HepG2 (cell line): ENCODE results near the gene COX4I2. TPM values are rescaled to one million over a fixed set of nuclear protein-coding genes. Genes with fewer than 3 reads are reported as not detected.

Source experiments
- CHCHD3 ChIP-seq: sonication (generic); formaldehyde crosslinking; IDR thresholded peaks from 2 replicates; pipeline ENCODE4 v1.8.0; 2022; ENCODE audit warnings: mild to moderate bottlenecking, missing genetic modification reagents, moderate library complexity
- DNMT3B ChIP-seq: conservative IDR thresholded peaks from 2 replicates; pipeline ENCODE4 v1.6.1; 2016; ENCODE audit warnings: missing biosample characterization, control low read depth
- ERF ChIP-seq: IDR thresholded peaks from 2 replicates; pipeline ENCODE4 v1.6.1; 2018; ENCODE audit warnings: missing biosample characterization, missing genetic modification reagents
- HIVEP1 ChIP-seq: sonication (generic); formaldehyde crosslinking; IDR thresholded peaks from 2 replicates; pipeline ENCODE4 v1.4.0; 2020; ENCODE audit warnings: mild to moderate bottlenecking, missing genetic modification reagents
- MNT ChIP-seq: fragments of 450-650 bp; IDR thresholded peaks from 2 replicates; pipeline ENCODE4 v1.6.1; 2016
- RELA ChIP-seq: sonication (generic); formaldehyde crosslinking; IDR thresholded peaks from 2 replicates; pipeline ENCODE4 v1.4.0; 2020; ENCODE audit warnings: missing genetic modification reagents
- SCMH1 ChIP-seq: sonication (generic); formaldehyde crosslinking; IDR thresholded peaks from 2 replicates; pipeline ENCODE4 v1.9.0; 2021; ENCODE audit warnings: missing genetic modification reagents, mild to moderate bottlenecking, borderline replicate concordance
- SOX13 ChIP-seq, 3 experiments: fragments of 450-650 bp in 1 of 3; sonication (generic) in 1 of 3; formaldehyde crosslinking in 1 of 3; IDR thresholded peaks in 2 of 3; conservative IDR thresholded peaks in 1 of 3; 2 replicates each; pipeline versions ENCODE4 v1.5.0 to v1.6.1; 2016 to 2020; ENCODE audit warnings: antibody characterized with exemption in 1 of 3, mild to moderate bottlenecking in 1 of 3, missing compliant biosample characterization in 1 of 3, missing genetic modification reagents in 1 of 3, moderate library complexity in 1 of 3
- SP140L ChIP-seq: sonication (generic); formaldehyde crosslinking; IDR thresholded peaks from 2 replicates; pipeline ENCODE4 v1.4.0; 2020; ENCODE audit warnings: missing genetic modification reagents, borderline replicate concordance
- SSRP1 ChIP-seq: IDR thresholded peaks from 2 replicates; pipeline ENCODE4 v1.6.1; 2016; ENCODE audit warnings: control low read depth
- TAF1 ChIP-seq: sonication (generic); formaldehyde crosslinking; IDR thresholded peaks from 2 replicates; pipeline ENCODE4 v1.4.0; 2020; ENCODE audit warnings: missing genetic modification reagents
- U2AF2 ChIP-seq: fragments of 200-400 bp; formaldehyde crosslinking; IDR thresholded peaks from 2 replicates; pipeline ENCODE4 v1.6.1; 2017; ENCODE audit warnings: low read depth, mild to moderate bottlenecking, low read length
- ZBTB42 ChIP-seq: sonication (generic); formaldehyde crosslinking; IDR thresholded peaks from 2 replicates; pipeline ENCODE4 v1.5.0; 2020; ENCODE audit warnings: mild to moderate bottlenecking, missing genetic modification reagents
- ZMYM4 ChIP-seq: sonication (generic); formaldehyde crosslinking; IDR thresholded peaks from 2 replicates; pipeline ENCODE4 v1.8.1; 2023; ENCODE audit warnings: mild to moderate bottlenecking, missing genetic modification reagents
- ZNF549 ChIP-seq: sonication (generic); formaldehyde crosslinking; IDR thresholded peaks from 2 replicates; pipeline ENCODE4 v1.5.0; 2020; ENCODE audit warnings: missing genetic modification reagents
- ZNF605 ChIP-seq: sonication (generic); formaldehyde crosslinking; IDR thresholded peaks from 2 replicates; pipeline ENCODE4 v1.8.0; 2022; ENCODE audit warnings: mild to moderate bottlenecking, missing genetic modification reagents
- ZNF770 ChIP-seq: sonication (generic); formaldehyde crosslinking; IDR thresholded peaks from 2 replicates; pipeline ENCODE4 v1.5.0; 2020; ENCODE audit warnings: mild to moderate bottlenecking, missing genetic modification reagents
- polyA plus RNA-seq, 8 experiments: library from polyadenylated mRNA; depleted of rRNA in 3 of 8; stranded (reverse) in 7 of 8; unstranded in 1 of 8; fragments of >200 nt; fragmentation: Illumina TruSeq in 4 of 8; extraction: Trizol in 4 of 8; gene quantifications; 2 replicates each; pipeline versions ENCODE4 v1.2.1 to v1.2.3, GENCODE V29; 2011 to 2016; ENCODE audit warnings: low read depth in 4 of 8, missing spikeins in 1 of 8, mixed read lengths in 1 of 8; ENCODE audit not compliant: insufficient read depth in 1 of 8
- total RNA-seq, 5 experiments: library from RNA; depleted of rRNA; stranded (reverse); fragments of >200 nt; fragmentation: Illumina TruSeq; extraction: Trizol; gene quantifications; 2 replicates each; pipeline ENCODE4 v1.2.3, GENCODE V29; 2016; ENCODE audit warnings: low read depth in 1 of 5

The COX4I2 gene
- total and polyA plus RNA-seq, 2 of the 13 experiments (the other 11 are each of a cell fraction or from before 2014, with no cell fraction given) = 1.1 TPM; not detected in 1

- peak; percentile 41; the same call in 1 of the 2 replicates for TF ChIP-seq MNT
- peak; percentile 79; the same call in 1 of the 2 replicates for TF ChIP-seq ZBTB42 (CRISPR knock-in tag)
- peak; percentile 90 for TF ChIP-seq SOX13 (IDR thresholded peaks at IDR 0.05)
- TF ChIP-seq SOX13 (CRISPR knock-in tag; conservative IDR thresholded peaks at IDR 0.05 in 1 of 2, IDR thresholded peaks at IDR 0.05 in 1 of 2) = peak in 1 of 2 experiments; percentile 96; a peak in 2 of 4 replicates
- no peak for TF ChIP-seq SSRP1 (CRISPR knock-in tag)
- no peak for TF ChIP-seq SP140L (CRISPR knock-in tag)
- no peak for TF ChIP-seq CHCHD3
- TF ChIP-seq RELA (CRISPR knock-in tag) = peak; percentile 84; the same call in 1 of the 2 replicates
- TF ChIP-seq ZNF549 (CRISPR knock-in tag) = no peak
- peak; percentile 52; the same call in 1 of the 2 replicates for TF ChIP-seq TAF1
- TF ChIP-seq ERF (CRISPR knock-in tag) = peak; percentile 83; the same call in 1 of the 2 replicates
- TF ChIP-seq ZMYM4 = no peak
- peak; percentile 67; the same call in 1 of the 2 replicates for TF ChIP-seq ZNF605 (CRISPR knock-in tag)
- TF ChIP-seq U2AF2 = no peak
- TF ChIP-seq HIVEP1 = peak; percentile 76
- TF ChIP-seq SCMH1 = no peak
- TF ChIP-seq ZNF770 (CRISPR knock-in tag) = 0 out of 2 replicates have a peak, but pooled peaks have one; percentile 7
- TF ChIP-seq DNMT3B = no peak
Observed at GRCh38 chr20:31594558-31595379, 42.9 kb upstream of the COX4I2 start (continued).
